ENCODE measurements around the gene ITPR2. TPM values are rescaled to one million over a fixed set of nuclear protein-coding genes. Genes with fewer than 3 reads are reported as not detected.

The ITPR2 gene
- total and polyA plus RNA-seq, 12 donors, result 5.1 to 144 (median 66.4) TPM

DNA sequence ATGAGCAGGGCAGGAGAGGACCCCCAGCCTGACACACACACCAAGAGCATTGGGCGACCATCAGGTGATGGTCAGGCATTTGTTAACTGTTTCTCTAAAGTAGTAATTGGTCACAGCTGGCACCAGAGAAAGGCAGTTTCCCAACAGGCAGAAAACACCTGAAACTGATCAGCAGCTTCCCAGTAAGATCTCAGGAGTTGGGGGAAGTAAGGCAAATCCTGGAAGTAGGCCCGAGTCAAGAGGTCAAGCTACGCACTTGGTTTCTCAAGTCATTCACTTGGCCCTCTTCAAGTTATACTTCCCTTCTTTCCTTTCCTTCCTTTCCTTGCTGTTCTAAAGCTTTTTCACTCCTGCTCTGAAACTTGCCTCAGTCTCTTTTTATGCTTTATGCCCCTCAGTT, 501.9 kb downstream of the ITPR2 start:
- WGBS, 4 donors, result 65 to 97% (median 84%) methylated on average over 3 of the region's 3 CpGs
- TF ChIP-seq CTCF (IDR thresholded peaks at IDR 0.05) (no peak), POLR2A (IDR thresholded peaks at IDR 0.05) (no peak)

DNA sequence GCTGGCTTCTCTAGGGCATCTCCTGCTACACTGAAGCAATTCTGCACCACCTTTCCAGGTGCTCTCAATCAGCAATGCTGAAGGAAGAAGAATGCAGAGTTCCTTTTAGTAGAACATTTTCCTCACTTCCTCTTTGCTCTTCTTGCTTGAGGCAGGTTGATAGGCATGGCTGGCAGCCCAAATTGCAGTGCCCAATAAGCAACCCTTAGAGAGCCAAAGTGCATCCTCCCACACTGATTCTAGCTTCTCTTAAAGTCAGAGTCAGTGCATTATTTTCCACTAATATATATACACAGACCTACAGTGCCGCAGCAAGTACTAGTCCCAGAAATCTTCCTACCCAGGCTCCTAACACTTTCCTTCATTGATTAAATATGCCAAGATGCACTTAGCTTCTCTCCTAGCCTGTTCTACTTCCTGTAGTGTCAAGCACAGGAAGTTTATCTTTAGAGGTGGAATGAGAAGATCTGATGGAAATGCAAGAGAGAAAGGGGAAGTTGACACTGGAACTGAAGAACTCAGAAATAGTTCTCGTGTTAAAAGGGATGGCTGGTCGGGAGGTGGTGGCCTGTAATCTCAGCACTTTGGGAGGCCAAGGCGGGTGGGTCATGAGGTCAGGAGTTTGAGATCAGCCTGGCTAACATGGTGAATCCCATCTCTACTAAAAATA, 504.9 kb downstream of the ITPR2 start:
- no peak for DNase-seq
- H3K36me3 ChIP-seq (replicated peaks in 1 of 2), result no peaks in the 10 kb centered on the region
- H3K9me3 ChIP-seq (replicated peaks in 1 of 3), result no peaks in the 10 kb centered on the region
- no peak overlapping the region for H3K4me3 ChIP-seq
- TF ChIP-seq CTCF (IDR thresholded peaks at IDR 0.05), result no peak
- no peak for TF ChIP-seq POLR2A (IDR thresholded peaks at IDR 0.05)
- whole genome bisulfite sequencing, 4 donors, result 63 to 83% (median 80%) methylated on average over 4 of the region's 4 CpGs
- intact Hi-C loops (cut with DNase I), result no loop called here
- no peak overlapping the region for H3K27ac ChIP-seq
- no peaks in the 10 kb centered on the region for H3K27me3 ChIP-seq
- H3K4me1 ChIP-seq (replicated peaks in 1 of 2), result peaks cover 0 to 7% of the 10 kb centered on the region in 2 donors

More for the DNA sequence above, 501.9 kb downstream of the ITPR2 start:
- Histone ChIP-seq H3K9me3 (replicated peaks in 1 of 3) (no peaks in the 10 kb centered on the region), H3K4me3 (no peak overlapping the region), H3K27me3 (no peaks in the 10 kb centered on the region), H3K4me1 (replicated peaks in 1 of 2) (peaks cover 0 to 7% of the 10 kb centered on the region in 2 donors), H3K27ac (no peak overlapping the region), H3K36me3 (replicated peaks in 1 of 2) (no peaks in the 10 kb centered on the region)
- intact Hi-C loops (cut with DNase I), result no loop called here
- no peak for DNase-seq

GRCh38 chr12:26323673-26324072, 509.3 kb downstream of the ITPR2 start:
- no peak overlapping the region for H3K27ac ChIP-seq
- peaks cover 3 to 5% of the 10 kb centered on the region in 2 donors for H3K4me1 ChIP-seq (replicated peaks in 1 of 2)

GRCh38 chr12:26319511-26319910, 513.5 kb downstream of the ITPR2 start:
- no peak overlapping the region for H3K4me3 ChIP-seq

More at GRCh38 chr12:26323673-26324072, 509.3 kb downstream of the ITPR2 start:
- no peaks in the 10 kb centered on the region for H3K9me3 ChIP-seq (replicated peaks in 1 of 3)
- H3K36me3 ChIP-seq (replicated peaks in 1 of 2), result no peaks in the 10 kb centered on the region
- 66 to 88% (median 78%) methylated on average over 2 of the region's 2 CpGs for WGBS, 4 donors
- TF ChIP-seq CTCF (IDR thresholded peaks at IDR 0.05) (no peak), POLR2A (IDR thresholded peaks at IDR 0.05) (no peak)
- intact Hi-C loops (cut with DNase I), result no loop called here
- no peak overlapping the region for H3K4me3 ChIP-seq
- DNase-seq, result no peak
- no peaks in the 10 kb centered on the region for H3K27me3 ChIP-seq

More at GRCh38 chr12:26319511-26319910, 513.5 kb downstream of the ITPR2 start:
- no peak for TF ChIP-seq CTCF (IDR thresholded peaks at IDR 0.05)
- no peak for TF ChIP-seq POLR2A (IDR thresholded peaks at IDR 0.05)
- H3K4me1 ChIP-seq (replicated peaks in 1 of 2), result peaks cover 11 to 16% of the 10 kb centered on the region in 2 donors
- H3K27ac ChIP-seq, result peak overlapping the region in 3 of 5 donors; percentile 21 to 84 (median 65)
- intact Hi-C loops (cut with DNase I), result no loop called here
- H3K36me3 ChIP-seq (replicated peaks in 1 of 2), result no peaks in the 10 kb centered on the region
- peak; percentile 34 to 78 (median 48) for DNase-seq
- no peaks in the 10 kb centered on the region for H3K9me3 ChIP-seq (replicated peaks in 1 of 3)
- no peaks in the 10 kb centered on the region for H3K27me3 ChIP-seq
- WGBS, 4 donors, result 46 to 70% (median 53%) methylated on average over 5 of the region's 5 CpGs

Data from adrenal gland (tissue), 12 donors.